GM21423 (cell line): ENCODE data around the gene TMEM271.
"Not testable (repeated sequence)": the region's sequence is repeated elsewhere in the genome, so short reads cannot be mapped to it uniquely, and the experiment has no call there.

Experiments
- ATAC-seq: cut with Tn5 transposase; IDR thresholded peaks from one replicate; pipeline ENCODE4 v1.9.1; 2021; ENCODE audit warnings: mild to moderate bottlenecking, moderate library complexity; ENCODE audit not compliant: unreplicated experiment

The TMEM271 gene

GRCh38 chr4:610411-611261, 34.5 kb upstream of the TMEM271 start:
- no peak for ATAC-seq

GRCh38 chr4:609400-610050, 33.4 kb upstream of the TMEM271 start:
- ATAC-seq = no peak

GRCh38 chr4:608236-608635, 32.1 kb upstream of the TMEM271 start:
- no peak for ATAC-seq

- ATAC-seq = no peak
Observed at GRCh38 chr4:605702-606425, 29.8 kb upstream of the TMEM271 start.

- no peak for ATAC-seq
Observed at GRCh38 chr4:604131-604530, 28.0 kb upstream of the TMEM271 start.

- ATAC-seq = no peak
Observed at GRCh38 chr4:602559-602942, 26.5 kb upstream of the TMEM271 start.

GRCh38 chr4:601612-602558, 25.8 kb upstream of the TMEM271 start:
- ATAC-seq = no peak

GRCh38 chr4:600850-601515, 24.9 kb upstream of the TMEM271 start:
- ATAC-seq = no peak

- no peak for ATAC-seq
Observed at GRCh38 chr4:600166-600565, 24.1 kb upstream of the TMEM271 start.

GRCh38 chr4:598925-599324, 22.8 kb upstream of the TMEM271 start:
- no peak for ATAC-seq

GRCh38 chr4:592825-593520, 16.9 kb upstream of the TMEM271 start:
- no peak for ATAC-seq

- not testable (repeated sequence) for ATAC-seq
Observed at GRCh38 chr4:592178-592577, 16.1 kb upstream of the TMEM271 start.

- no peak for ATAC-seq
Observed at GRCh38 chr4:590313-590841, 14.3 kb upstream of the TMEM271 start.

- no peak for ATAC-seq
Observed at GRCh38 chr4:589219-589963, 13.3 kb upstream of the TMEM271 start.

GRCh38 chr4:588351-588849, 12.3 kb upstream of the TMEM271 start:
- ATAC-seq = no peak

- ATAC-seq = no peak
Observed at GRCh38 chr4:587671-588350, 11.7 kb upstream of the TMEM271 start.

- ATAC-seq = no peak
Observed at GRCh38 chr4:583820-584219, 7.7 kb upstream of the TMEM271 start.
